Stimulated activated CD8-positive, alpha-beta memory T cell treated with anti-CD3 and anti-CD28 coated beads, Interleukin-7, amount 100 ng/mL, for 48 hours (primary cell): ENCODE data around the gene CHRDL2.
"Not testable (repeated sequence)": the region's sequence is repeated elsewhere in the genome, so short reads cannot be mapped to it uniquely, and the experiment has no call there.

Source experiments
- DNase-seq, 2 donors: peaks; one replicate each; pipeline ENCODE4 v3.0.0-alpha.2; 2020; ENCODE audit warnings: low read depth in 1 of 2; ENCODE audit errors: extremely low read depth in 1 of 2

CHRDL2 gene

GRCh38 chr11:74673693-74674360 lies 57.4 kb downstream of the CHRDL2 start:
- DNase-seq, result no peak

DNA sequence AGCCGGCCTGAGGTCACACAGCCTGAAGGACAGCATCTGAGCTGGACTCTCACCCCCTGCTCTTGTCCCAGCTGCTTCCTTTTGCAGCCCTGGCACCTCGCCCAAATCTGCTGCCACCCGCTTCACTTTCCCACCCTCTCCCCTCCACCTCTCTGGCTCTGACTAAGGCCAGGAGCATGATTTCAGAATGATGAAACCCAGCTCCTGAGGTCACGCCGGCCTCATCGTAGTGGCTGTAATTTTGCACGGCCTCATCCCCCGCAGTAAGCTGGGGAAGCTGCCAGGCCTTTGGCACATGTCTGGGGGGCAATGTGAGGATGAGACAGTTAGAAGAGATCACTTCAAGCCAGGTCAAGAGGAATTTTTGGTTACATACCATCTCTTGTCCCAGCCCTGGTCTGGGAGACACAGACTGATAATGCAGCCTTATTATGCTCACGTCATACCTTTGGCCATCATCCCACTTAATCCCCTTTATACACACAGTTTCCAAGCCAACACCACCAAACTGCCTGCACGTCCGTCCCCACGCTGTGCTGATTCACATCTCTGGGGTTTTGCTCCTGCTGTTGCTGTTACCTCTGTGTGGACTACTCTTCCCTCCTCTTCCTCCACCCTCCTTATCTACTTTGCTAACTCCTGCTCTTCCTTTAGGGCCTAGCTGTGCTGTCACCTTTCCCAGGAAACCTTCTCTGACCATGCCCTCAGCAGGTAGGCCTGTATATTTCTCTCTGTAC lies 58.1 kb downstream of the CHRDL2 start:
- DNase-seq, result no peak

DNA sequence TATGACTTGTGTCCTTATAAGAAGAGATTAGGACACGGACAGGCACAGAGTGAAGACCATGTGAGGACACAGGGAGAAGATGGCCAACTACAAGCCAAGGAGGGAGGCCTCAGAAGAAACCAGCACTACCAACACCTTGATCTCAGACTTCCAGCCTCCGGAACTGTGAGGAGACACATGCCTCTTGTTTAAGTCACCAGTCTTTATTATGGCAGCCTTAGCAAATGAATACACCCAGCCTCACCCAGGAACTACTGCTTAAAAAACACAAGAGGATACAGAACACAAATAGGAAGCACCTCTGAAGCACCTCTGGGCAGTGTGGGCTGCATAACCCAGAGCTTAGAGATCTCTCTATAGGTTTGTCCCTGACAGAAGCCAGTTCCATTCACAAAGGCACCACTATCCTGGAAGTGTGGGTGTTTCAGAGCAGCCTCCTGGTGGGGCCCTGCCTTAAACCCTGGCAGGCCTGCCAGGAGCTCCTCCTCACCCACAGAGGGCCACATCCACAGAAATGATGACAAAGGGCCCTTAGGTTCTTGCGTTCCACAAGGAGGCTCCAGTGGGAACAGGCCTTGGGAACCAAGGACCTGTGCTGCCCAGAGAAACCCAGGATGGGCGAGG lies 58.8 kb downstream of the CHRDL2 start:
- no peak for DNase-seq

- DNase-seq, result no peak
Observed at GRCh38 chr11:74671520-74672196, 59.6 kb downstream of the CHRDL2 start.

DNA sequence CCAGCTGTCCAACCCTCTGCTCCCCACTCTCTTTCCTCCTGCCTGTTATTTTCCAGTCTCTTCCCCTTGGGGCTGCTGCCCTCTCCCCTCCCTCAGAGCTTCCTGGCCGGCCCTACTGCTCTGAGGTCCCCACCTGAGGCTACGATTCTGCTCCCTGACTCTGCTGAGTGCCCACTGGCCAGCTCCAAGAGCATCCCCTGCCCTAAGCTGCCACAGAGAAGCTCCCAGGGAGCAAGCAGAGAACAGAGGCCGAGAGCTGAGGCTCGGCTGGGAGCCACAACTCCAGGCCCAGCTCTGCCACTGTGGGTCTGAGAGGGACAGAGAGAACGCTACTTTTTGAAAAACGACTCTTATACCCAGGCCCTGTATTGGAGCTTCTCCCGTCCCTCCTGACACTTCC lies 61.1 kb downstream of the CHRDL2 start:
- DNase-seq, result no peak

GRCh38 chr11:74669211-74670160 lies 61.7 kb downstream of the CHRDL2 start:
- DNase-seq, result no peak

DNA sequence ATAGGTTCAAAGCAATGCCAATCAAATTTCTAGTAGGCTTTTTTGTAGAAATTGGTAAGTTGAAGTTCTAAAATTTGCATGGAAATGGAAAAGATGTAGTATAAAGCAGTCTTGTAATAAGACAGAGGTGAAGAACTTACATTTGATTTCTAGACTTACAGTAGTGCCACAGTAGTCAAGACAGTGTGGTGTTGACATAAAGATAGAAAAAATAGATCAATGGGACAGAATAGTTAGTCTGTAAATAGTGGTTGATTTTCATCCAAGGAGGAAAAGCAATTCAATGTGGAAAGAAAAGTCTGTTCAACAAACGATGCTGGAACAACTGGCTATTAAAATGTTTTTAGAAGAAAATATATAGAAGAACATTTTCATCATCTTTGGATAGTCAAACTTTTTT lies 67.9 kb downstream of the CHRDL2 start:
- no peak for DNase-seq

- no peak for DNase-seq
Observed at GRCh38 chr11:74662487-74663103, 68.6 kb downstream of the CHRDL2 start.

GRCh38 chr11:74659124-74659523 lies 72.1 kb downstream of the CHRDL2 start:
- DNase-seq, result not testable (repeated sequence)

- DNase-seq, result no peak
Observed at GRCh38 chr11:74654976-74655375, 76.2 kb downstream of the CHRDL2 start.

DNA sequence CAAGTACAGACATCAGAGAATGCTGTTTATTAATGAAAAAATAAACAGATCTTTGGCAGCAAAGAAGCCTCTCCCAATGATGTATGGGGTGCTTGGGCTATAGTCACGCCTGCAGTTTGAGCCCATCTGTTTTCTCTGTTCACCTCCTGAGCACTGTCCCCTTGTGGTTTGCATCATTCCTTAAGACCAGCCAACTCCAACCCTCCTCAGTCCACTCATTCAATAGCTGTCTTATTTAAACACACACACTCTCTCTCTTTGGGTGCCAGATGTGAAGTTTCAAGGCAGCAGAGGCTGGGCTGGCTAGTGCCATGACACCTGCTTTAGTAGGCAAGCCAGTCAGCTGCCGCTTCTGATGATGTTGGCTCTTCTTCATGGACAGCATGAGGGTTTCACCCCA lies 80.7 kb downstream of the CHRDL2 start:
- DNase-seq, result no peak

GRCh38 chr11:74648894-74649293 lies 82.3 kb downstream of the CHRDL2 start:
- DNase-seq, result no peak

- no peak for DNase-seq
Observed at GRCh38 chr11:74647831-74648230, 83.4 kb downstream of the CHRDL2 start.

DNA sequence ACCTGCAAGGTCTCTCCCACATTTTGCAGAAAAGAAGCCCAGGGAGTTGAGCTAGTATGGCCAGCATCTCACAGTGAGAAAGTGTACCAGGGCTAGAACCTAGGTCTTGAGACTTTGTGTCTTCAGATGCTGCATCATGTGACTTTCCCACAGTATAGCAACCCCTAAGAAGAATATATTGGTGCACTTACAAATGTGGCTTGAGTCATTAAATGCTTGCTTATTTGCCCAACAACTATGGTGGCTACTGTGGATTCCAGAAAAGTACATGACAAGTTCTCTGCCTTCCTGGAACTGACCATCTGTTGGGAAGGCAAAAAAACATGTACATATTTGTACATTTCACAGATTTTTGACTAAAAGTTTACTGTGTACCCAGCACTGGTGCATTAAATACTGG lies 83.8 kb downstream of the CHRDL2 start:
- no peak for DNase-seq

DNA sequence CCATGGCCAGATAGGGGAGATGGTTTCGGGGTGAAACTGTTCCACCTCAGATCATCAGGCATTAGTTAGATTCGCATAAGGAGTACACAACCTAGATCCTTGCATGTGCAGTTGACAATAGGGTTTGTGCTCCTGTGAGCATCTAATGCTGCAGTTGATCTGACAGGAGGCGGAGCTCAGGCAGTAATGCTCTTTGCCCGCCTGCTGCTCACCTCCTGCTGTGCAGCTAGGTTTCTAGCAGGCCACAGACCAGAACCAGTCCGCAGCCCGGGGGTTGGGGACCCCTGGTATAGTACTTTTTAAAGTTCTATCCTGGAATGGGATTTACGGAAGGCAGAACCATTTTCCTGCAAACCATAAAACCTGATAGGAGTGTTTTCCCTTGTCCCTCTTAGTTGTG lies 84.3 kb downstream of the CHRDL2 start:
- no peak for DNase-seq
